Fibroblast of lung (primary cell): Measurements from ENCODE around the gene SUSD1. TPM values are rescaled to one million over a fixed set of nuclear protein-coding genes. Genes with fewer than 3 reads are reported as not detected.
A peak's percentile ranks its signal among the peaks of the same experiment; 100 is the strongest.

ENCODE experiments used
- DNase-seq, 2 donors: peaks; one replicate each; pipeline versions ENCODE4 v3.0.0 to v3.0.0-alpha.2; 2010; ENCODE audit warnings: low read depth in 2 of 2
- H2AFZ ChIP-seq: 2 replicates; pipeline ENCODE4 v1.5.1; 2012; ENCODE audit warnings: low read length, control low read depth, inconsistent platforms
- H3K27ac ChIP-seq: 2 replicates; pipeline ENCODE4 v1.5.1; 2011; ENCODE audit warnings: low read length, control low read depth; ENCODE audit not compliant: insufficient read depth
- H3K27me3 ChIP-seq: 2 replicates; pipeline ENCODE4 v1.5.1; 2011; ENCODE audit warnings: mild to moderate bottlenecking, low read length; ENCODE audit not compliant: control insufficient read depth, insufficient read depth
- H3K36me3 ChIP-seq: 2 replicates; pipeline ENCODE4 v1.5.1; 2011; ENCODE audit warnings: low read length; ENCODE audit not compliant: control insufficient read depth, insufficient read depth
- H3K4me1 ChIP-seq: 2 replicates; pipeline ENCODE4 v1.5.1; 2011; ENCODE audit warnings: low read length; ENCODE audit not compliant: control insufficient read depth, insufficient read depth; ENCODE audit errors: extremely low read depth
- H3K4me2 ChIP-seq: 2 replicates; pipeline ENCODE4 v1.5.1; 2011; ENCODE audit warnings: low read length, control low read depth; ENCODE audit not compliant: insufficient read depth; ENCODE audit errors: extremely low read depth
- H3K4me3 ChIP-seq, 4 experiments: fragments of 200-600 bp in 1 of 4; sonication (generic) in 1 of 4; replicated peaks in 1 of 4; 2 replicates each; pipeline ENCODE4 v1.5.1; 2011 to 2016; ENCODE audit warnings: low read length in 4 of 4, low read depth in 3 of 4, mild to moderate bottlenecking in 3 of 4, control low read depth in 2 of 4, inconsistent platforms in 1 of 4, mixed read lengths in 1 of 4; ENCODE audit not compliant: insufficient read depth in 1 of 4; ENCODE audit errors: control extremely low read depth in 1 of 4
- H3K79me2 ChIP-seq: 2 replicates; pipeline ENCODE4 v1.5.1; 2012; ENCODE audit warnings: mild to moderate bottlenecking, low read length, inconsistent platforms; ENCODE audit not compliant: control insufficient read depth, insufficient read depth
- H3K9ac ChIP-seq: 2 replicates; pipeline ENCODE4 v1.5.1; 2011; ENCODE audit warnings: mild to moderate bottlenecking, low read length, control low read depth; ENCODE audit not compliant: insufficient read depth
- H3K9me3 ChIP-seq: 2 replicates; pipeline ENCODE4 v1.5.1; 2012; ENCODE audit warnings: low read depth, low read length; ENCODE audit not compliant: control insufficient read depth, insufficient read depth
- H4K20me1 ChIP-seq: 2 replicates; pipeline ENCODE4 v1.5.1; 2011; ENCODE audit warnings: low read length; ENCODE audit not compliant: control insufficient read depth, insufficient read depth; ENCODE audit errors: extremely low read depth
- EZH2 ChIP-seq: IDR thresholded peaks from 2 replicates; pipeline ENCODE4 v1.5.1; 2012; ENCODE audit warnings: low read length, control low read depth, mild to moderate bottlenecking; ENCODE audit errors: missing control alignments
- polyA plus RNA-seq, 2 donors: library from polyadenylated mRNA; depleted of rRNA in 1 of 2; stranded (reverse) in 1 of 2; unstranded in 1 of 2; fragments of >200 nt; gene quantifications; 2 replicates each; pipeline ENCODE4 v1.2.1, GENCODE V29; 2011 to 2012; ENCODE audit warnings: missing spikeins in 1 of 2
- total RNA-seq: library from RNA; depleted of rRNA; stranded (reverse); fragments of >200 nt; gene quantifications from 2 replicates; pipeline ENCODE4 v1.2.1, GENCODE V29; 2014
- TF ChIP-seq, protein P1 (sequence below), 2 donors: IDR thresholded peaks in 1 of 2; conservative IDR thresholded peaks in 1 of 2; 1 replicate in 1 of 2; 2 replicates in 1 of 2; pipeline ENCODE4 v1.5.1; 2011 to 2012; ENCODE audit warnings: low read length in 2 of 2, control low read depth in 1 of 2, inconsistent platforms in 1 of 2, low read depth in 1 of 2, mild to moderate bottlenecking in 1 of 2

Gene SUSD1
- total and polyA plus RNA-seq, 2 donors (not counting 1 experiment from before 2014, with no cell fraction given) = 27.4 to 28.6 TPM

DNA sequence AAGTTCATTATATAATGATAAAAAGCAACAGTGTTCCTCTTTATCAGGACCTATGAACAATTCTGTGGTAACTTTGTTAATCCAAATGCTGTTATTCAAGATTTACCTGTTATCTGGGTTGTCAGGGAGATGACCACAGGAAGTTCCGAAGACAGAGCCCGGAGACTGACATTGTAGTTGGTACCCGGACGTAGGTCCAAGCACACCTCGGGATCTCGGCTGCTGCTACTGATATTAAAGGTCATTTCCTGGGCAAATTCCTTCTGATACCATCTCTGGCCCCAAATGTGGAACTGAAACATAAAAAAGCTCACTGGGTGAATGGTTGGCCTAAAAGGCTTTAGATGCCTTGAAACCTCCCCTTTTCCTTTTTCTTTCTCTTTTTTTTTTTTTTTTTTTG, 96.7 kb downstream of the SUSD1 start:
- TF ChIP-seq, protein P1, sequence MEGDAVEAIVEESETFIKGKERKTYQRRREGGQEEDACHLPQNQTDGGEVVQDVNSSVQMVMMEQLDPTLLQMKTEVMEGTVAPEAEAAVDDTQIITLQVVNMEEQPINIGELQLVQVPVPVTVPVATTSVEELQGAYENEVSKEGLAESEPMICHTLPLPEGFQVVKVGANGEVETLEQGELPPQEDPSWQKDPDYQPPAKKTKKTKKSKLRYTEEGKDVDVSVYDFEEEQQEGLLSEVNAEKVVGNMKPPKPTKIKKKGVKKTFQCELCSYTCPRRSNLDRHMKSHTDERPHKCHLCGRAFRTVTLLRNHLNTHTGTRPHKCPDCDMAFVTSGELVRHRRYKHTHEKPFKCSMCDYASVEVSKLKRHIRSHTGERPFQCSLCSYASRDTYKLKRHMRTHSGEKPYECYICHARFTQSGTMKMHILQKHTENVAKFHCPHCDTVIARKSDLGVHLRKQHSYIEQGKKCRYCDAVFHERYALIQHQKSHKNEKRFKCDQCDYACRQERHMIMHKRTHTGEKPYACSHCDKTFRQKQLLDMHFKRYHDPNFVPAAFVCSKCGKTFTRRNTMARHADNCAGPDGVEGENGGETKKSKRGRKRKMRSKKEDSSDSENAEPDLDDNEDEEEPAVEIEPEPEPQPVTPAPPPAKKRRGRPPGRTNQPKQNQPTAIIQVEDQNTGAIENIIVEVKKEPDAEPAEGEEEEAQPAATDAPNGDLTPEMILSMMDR (conservative IDR thresholded peaks at IDR 0.05 in 1 of 2, IDR thresholded peaks at IDR 0.05 in 1 of 2; ENCODE audit: low read depth in 1 of 2, low read length in 2 of 2) = no peak
- TF ChIP-seq EZH2 = no peak

DNA sequence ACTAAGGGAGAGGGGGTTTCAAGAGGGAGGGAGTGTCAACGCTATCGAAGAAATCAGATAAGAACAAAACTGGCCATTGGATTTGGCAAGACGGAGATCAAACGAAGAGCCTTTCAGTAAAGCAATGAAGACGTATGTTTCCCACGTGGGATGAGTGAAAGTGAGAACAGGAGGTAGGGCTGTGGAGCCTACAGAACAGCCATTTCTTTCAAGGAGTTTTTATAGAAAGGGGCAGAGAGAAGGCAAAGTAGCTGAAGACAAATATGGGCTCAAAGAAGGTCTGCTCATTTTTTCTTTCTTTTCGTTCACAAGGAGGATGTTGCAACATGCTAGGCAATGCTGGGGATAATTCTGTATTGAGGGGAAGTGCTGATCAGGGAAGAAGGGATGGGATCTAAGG, 98.3 kb downstream of the SUSD1 start:
- TF ChIP-seq, protein P1 (conservative IDR thresholded peaks at IDR 0.05 in 1 of 2, IDR thresholded peaks at IDR 0.05 in 1 of 2; ENCODE audit: low read depth in 1 of 2, low read length in 2 of 2) = no peak
- no peak for TF ChIP-seq EZH2
- Histone ChIP-seq H3K79me2 (no peaks in the 10 kb centered on the region), H3K27me3 (no peaks in the 10 kb centered on the region), H3K4me3 (no peak overlapping the region), H3K4me1 (peaks cover 14% of the 10 kb centered on the region), H3K36me3 (no peaks in the 10 kb centered on the region), H2AFZ (no peak overlapping the region), H3K27ac (no peak overlapping the region), H3K9me3 (no peaks in the 10 kb centered on the region), H4K20me1 (no peaks in the 10 kb centered on the region), H3K9ac (no peak overlapping the region), H3K4me2 (no peak overlapping the region)
- no peak for DNase-seq

More for the DNA sequence above, 96.7 kb downstream of the SUSD1 start:
- Histone ChIP-seq H3K9me3 (no peaks in the 10 kb centered on the region), H3K9ac (no peak overlapping the region), H3K36me3 (no peaks in the 10 kb centered on the region), H3K27ac (no peak overlapping the region), H3K4me1 (peaks cover 8% of the 10 kb centered on the region), H2AFZ (no peak overlapping the region), H4K20me1 (no peaks in the 10 kb centered on the region), H3K4me3 (no peak overlapping the region), H3K4me2 (no peak overlapping the region), H3K79me2 (no peaks in the 10 kb centered on the region), H3K27me3 (no peaks in the 10 kb centered on the region)
- no peak for DNase-seq

DNA sequence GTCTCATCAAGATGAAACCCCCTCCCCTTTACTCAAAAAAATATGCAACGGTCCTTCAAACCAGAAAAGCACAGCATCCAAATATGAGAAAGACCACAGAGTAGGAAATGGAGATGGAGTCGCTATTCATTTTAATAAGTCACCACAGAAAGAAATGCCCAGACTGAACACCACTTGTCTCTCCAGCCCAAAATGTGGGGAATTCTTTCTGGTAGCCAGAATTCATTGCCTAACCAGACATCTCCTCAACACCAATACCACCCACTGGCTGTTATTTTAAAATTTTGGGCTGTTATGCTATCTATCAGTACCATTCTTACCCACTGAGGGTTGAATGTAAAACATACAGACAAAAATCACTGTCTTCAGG, 100.1 kb downstream of the SUSD1 start:
- Histone ChIP-seq H2AFZ (no peak overlapping the region), H3K27ac (peak overlapping the region; percentile 94), H3K4me2 (no peak overlapping the region), H3K9me3 (no peaks in the 10 kb centered on the region), H3K4me3 (no peak overlapping the region), H3K9ac (peak overlapping the region; percentile 39), H3K36me3 (no peaks in the 10 kb centered on the region), H4K20me1 (no peaks in the 10 kb centered on the region), H3K27me3 (no peaks in the 10 kb centered on the region), H3K4me1 (peaks cover 14% of the 10 kb centered on the region), H3K79me2 (no peaks in the 10 kb centered on the region)
- no peak for DNase-seq
- TF ChIP-seq, protein P1 (conservative IDR thresholded peaks at IDR 0.05 in 1 of 2, IDR thresholded peaks at IDR 0.05 in 1 of 2; ENCODE audit: low read depth in 1 of 2, low read length in 2 of 2) = no peak
- TF ChIP-seq EZH2 = no peak
